ENCODE measurements around the gene PDSS2.

GRCh38 chr6:107496892-107497684 lies 37.7 kb upstream of the PDSS2 start:
- no peak for TF ChIP-seq TAF1 (IDR thresholded peaks at IDR 0.05; ENCODE audit: low read depth)
- TF ChIP-seq CTCF (IDR thresholded peaks at IDR 0.05; ENCODE audit: poor library complexity, severe bottlenecking): no peak
- no peak for TF ChIP-seq REST (IDR thresholded peaks at IDR 0.05; ENCODE audit: borderline replicate concordance)
- TF ChIP-seq EZH2 (IDR thresholded peaks at IDR 0.05; ENCODE audit: borderline replicate concordance, insufficient read depth, low read length, poor library complexity, severe bottlenecking): no peak
- TF ChIP-seq POLR2AphosphoS5 (IDR thresholded peaks at IDR 0.05): no peak
